ENCODE data around the gene RAB28.

DNA sequence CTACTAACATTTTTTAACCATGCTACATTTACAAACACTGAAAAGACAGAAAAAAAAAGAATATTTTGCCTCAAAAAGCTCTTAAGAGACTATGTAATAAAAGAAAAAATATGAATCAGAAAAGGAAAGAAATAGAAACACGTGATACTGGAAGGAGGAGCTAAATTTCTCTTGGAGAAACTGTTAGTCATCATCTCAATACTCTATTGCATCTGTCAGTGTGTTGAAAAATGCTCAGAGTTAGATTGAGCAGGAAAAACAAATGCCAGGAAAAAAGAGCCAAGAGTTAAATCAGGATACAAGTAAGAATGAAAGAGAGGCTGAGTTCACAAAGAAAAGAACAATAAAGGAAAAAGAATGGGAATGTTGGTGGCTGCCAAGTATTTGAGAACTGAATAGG, 2.6 kb downstream of the RAB28 start:
- TF ChIP-seq, protein P1, sequence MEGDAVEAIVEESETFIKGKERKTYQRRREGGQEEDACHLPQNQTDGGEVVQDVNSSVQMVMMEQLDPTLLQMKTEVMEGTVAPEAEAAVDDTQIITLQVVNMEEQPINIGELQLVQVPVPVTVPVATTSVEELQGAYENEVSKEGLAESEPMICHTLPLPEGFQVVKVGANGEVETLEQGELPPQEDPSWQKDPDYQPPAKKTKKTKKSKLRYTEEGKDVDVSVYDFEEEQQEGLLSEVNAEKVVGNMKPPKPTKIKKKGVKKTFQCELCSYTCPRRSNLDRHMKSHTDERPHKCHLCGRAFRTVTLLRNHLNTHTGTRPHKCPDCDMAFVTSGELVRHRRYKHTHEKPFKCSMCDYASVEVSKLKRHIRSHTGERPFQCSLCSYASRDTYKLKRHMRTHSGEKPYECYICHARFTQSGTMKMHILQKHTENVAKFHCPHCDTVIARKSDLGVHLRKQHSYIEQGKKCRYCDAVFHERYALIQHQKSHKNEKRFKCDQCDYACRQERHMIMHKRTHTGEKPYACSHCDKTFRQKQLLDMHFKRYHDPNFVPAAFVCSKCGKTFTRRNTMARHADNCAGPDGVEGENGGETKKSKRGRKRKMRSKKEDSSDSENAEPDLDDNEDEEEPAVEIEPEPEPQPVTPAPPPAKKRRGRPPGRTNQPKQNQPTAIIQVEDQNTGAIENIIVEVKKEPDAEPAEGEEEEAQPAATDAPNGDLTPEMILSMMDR (conservative IDR thresholded peaks at IDR 0.05; ENCODE audit: low read length) = no peak
- no peak for TF ChIP-seq EZH2phosphoT487 (IDR thresholded peaks at IDR 0.05; ENCODE audit: borderline replicate concordance)

Data from Loucy (cell line).